ENCODE results near the gene SPATA46.

- TF ChIP-seq, protein P1, sequence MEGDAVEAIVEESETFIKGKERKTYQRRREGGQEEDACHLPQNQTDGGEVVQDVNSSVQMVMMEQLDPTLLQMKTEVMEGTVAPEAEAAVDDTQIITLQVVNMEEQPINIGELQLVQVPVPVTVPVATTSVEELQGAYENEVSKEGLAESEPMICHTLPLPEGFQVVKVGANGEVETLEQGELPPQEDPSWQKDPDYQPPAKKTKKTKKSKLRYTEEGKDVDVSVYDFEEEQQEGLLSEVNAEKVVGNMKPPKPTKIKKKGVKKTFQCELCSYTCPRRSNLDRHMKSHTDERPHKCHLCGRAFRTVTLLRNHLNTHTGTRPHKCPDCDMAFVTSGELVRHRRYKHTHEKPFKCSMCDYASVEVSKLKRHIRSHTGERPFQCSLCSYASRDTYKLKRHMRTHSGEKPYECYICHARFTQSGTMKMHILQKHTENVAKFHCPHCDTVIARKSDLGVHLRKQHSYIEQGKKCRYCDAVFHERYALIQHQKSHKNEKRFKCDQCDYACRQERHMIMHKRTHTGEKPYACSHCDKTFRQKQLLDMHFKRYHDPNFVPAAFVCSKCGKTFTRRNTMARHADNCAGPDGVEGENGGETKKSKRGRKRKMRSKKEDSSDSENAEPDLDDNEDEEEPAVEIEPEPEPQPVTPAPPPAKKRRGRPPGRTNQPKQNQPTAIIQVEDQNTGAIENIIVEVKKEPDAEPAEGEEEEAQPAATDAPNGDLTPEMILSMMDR (optimal IDR thresholded peaks at IDR 0.05 in 1 of 3, IDR thresholded peaks at IDR 0.05 in 1 of 3, conservative IDR thresholded peaks at IDR 0.05 in 1 of 3; ENCODE audit: extremely low read depth in 1 of 3, insufficient read depth in 2 of 3, low read length in 3 of 3), result no peak
- TF ChIP-seq EZH2 (IDR thresholded peaks at IDR 0.05; ENCODE audit: low read length), result no peak
Observed at GRCh38 chr1:162407539-162407938, 30.9 kb upstream of the SPATA46 start.

Data from keratinocyte (primary cell).